ENCODE data around the gene CD84.

- TF ChIP-seq CTCF (IDR thresholded peaks at IDR 0.05) (no peak), POLR2A (IDR thresholded peaks at IDR 0.05) (no peak), POLR2AphosphoS5 (IDR thresholded peaks at IDR 0.05) (no peak)
Measured at GRCh38 chr1:160607672-160608032, 28.4 kb upstream of the CD84 start.

Measured in prostate gland (tissue), 2 donors.